ENCODE data around the gene DDX17. TPM values are rescaled to one million over a fixed set of nuclear protein-coding genes. Genes with fewer than 3 reads are reported as not detected.

DDX17 gene
- total and polyA plus RNA-seq, 9 of the 15 experiments (the other 6 are each of a cell fraction or from before 2014, with no cell fraction given) = 17.6 to 421 (median 189) TPM

- TF ChIP-seq ZBTB40 (IDR thresholded peaks at IDR 0.05) = no peak; the same call in 1 of the 2 replicates
- no peak for TF ChIP-seq ZBTB40 (CRISPR knock-in tag; IDR thresholded peaks at IDR 0.05)
- TF ChIP-seq NELFE (IDR thresholded peaks at IDR 0.05; ENCODE audit: insufficient read depth, insufficient read length) = no peak
- TF ChIP-seq ZKSCAN8 (CRISPR knock-in tag; IDR thresholded peaks at IDR 0.05) = no peak
- TF ChIP-seq GTF2E2 (tag; IDR thresholded peaks at IDR 0.05) = no peak
- no peak for TF ChIP-seq MECOM (CRISPR knock-in tag; IDR thresholded peaks at IDR 0.05)
- TF ChIP-seq TEAD2 (tag; IDR thresholded peaks at IDR 0.05) = no peak
- no peak for TF ChIP-seq ZNF41 (CRISPR knock-in tag; conservative IDR thresholded peaks at IDR 0.05)
- TF ChIP-seq ZNF134 (CRISPR knock-in tag; conservative IDR thresholded peaks at IDR 0.05) = no peak
- no peak for TF ChIP-seq SNAPC5 (CRISPR knock-in tag; IDR thresholded peaks at IDR 0.05)
- no peak for TF ChIP-seq ID3 (CRISPR knock-in tag; IDR thresholded peaks at IDR 0.05)
- TF ChIP-seq ID3 (tag; IDR thresholded peaks at IDR 0.05) = no peak
- TF ChIP-seq KAT8 (IDR thresholded peaks at IDR 0.05; ENCODE audit: low read depth) = no peak
- no peak for TF ChIP-seq TFE3 (CRISPR knock-in tag; IDR thresholded peaks at IDR 0.05)
Observed at GRCh38 chr22:38461414-38462081, 44.6 kb downstream of the DDX17 start (continued).
